Retinal pigment epithelial cell (primary cell): ENCODE results near the gene ACOT7.
A peak's percentile ranks its signal among the peaks of the same experiment; 100 is the strongest.
"Not testable (repeated sequence)": the region's sequence is repeated elsewhere in the genome, so short reads cannot be mapped to it uniquely, and the experiment has no call there.

Source experiments
- DNase-seq: peaks from one replicate; pipeline ENCODE4 v3.0.0-alpha.2; 2010; ENCODE audit warnings: low read depth
- H3K4me3 ChIP-seq: 2 replicates; pipeline ENCODE4 v1.5.1; 2011; ENCODE audit warnings: mild to moderate bottlenecking, low read length, control low read depth, moderate library complexity
- TF ChIP-seq, protein P1 (sequence below): conservative IDR thresholded peaks from 2 replicates; pipeline ENCODE4 v1.5.1; 2011; ENCODE audit warnings: low read depth, low read length, control low read depth, inconsistent platforms

The ACOT7 gene

DNA sequence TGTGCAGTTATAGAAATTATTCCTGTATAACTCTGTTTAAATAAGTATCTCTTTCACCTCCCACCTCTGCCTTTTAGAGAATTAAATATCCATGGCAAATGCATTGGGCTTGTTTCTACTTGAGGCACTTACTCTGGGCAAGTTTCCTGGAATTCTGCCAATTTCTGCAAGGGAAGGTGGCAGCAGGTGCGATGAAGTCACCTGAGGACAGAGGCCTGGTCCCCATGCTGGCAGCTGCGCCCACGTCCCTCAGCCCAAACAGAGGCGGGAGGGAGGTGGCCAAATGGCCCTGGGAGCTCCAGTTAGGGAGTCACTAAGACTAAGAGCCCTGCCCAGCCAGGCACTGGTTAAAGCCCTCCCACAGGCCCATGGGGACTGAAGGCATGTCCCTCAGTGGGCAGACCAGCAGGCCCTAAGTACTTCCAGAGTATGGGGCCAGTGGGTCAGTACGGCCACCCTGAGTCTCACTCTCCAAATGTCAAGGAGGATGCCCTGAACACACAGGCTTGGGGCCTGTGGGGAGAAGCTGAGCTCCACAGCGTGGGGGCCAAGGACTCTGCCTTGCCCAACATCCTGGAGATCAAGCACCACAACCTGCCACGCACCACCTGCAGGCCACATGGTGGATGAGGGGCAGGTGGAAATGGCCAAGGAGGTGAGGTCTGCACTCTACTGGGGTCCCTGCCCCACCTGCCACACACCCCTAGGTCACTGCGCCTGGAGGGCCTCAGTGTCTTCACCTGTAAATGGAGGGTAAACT, 19.4 kb downstream of the ACOT7 start:
- no peak for DNase-seq
- no peak overlapping the region for H3K4me3 ChIP-seq
- TF ChIP-seq, protein P1, sequence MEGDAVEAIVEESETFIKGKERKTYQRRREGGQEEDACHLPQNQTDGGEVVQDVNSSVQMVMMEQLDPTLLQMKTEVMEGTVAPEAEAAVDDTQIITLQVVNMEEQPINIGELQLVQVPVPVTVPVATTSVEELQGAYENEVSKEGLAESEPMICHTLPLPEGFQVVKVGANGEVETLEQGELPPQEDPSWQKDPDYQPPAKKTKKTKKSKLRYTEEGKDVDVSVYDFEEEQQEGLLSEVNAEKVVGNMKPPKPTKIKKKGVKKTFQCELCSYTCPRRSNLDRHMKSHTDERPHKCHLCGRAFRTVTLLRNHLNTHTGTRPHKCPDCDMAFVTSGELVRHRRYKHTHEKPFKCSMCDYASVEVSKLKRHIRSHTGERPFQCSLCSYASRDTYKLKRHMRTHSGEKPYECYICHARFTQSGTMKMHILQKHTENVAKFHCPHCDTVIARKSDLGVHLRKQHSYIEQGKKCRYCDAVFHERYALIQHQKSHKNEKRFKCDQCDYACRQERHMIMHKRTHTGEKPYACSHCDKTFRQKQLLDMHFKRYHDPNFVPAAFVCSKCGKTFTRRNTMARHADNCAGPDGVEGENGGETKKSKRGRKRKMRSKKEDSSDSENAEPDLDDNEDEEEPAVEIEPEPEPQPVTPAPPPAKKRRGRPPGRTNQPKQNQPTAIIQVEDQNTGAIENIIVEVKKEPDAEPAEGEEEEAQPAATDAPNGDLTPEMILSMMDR = no peak

DNA sequence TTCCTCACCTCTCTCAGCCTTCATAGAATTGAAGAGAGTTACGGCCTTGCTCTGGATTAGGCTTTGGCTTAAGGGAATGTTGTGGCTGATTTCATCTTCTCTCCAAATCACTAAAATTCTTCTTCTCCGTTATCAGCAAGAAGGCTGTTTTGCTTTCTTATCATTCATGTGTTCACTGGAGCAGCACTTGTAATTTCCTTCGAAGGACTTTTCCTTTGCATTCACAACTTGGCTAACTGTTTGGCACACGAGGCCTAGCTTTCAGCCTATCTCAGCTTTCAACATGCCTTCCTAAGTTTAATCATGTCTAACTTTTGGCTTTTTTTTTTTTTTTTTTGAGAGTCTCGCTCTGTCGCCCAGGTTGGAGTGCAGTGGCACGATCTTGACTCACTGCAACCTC, 21.3 kb downstream of the ACOT7 start:
- H3K4me3 ChIP-seq, DNase-seq: not testable (repeated sequence)

DNA sequence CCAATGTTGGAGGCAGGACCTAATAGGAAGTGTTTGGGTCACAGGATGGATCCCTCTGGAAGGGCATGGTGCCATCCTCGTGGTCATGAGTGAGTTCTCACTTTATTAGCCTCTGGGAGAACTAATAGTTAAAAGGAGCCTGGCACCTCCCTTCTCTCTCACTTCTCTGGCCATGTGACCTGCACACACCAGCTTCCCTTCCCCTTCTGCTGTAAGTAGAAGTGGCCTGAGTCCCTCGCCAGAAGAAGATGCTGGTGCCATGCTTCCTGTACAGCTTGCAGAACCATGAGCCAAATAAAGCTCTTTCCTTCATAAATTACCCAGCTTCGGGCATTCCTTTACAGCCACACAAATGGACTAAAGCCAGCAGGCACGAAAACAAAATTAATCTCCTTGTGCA, 23.6 kb downstream of the ACOT7 start:
- TF ChIP-seq, protein P1 = no peak
- no peak for DNase-seq
- H3K4me3 ChIP-seq = no peak overlapping the region

DNA sequence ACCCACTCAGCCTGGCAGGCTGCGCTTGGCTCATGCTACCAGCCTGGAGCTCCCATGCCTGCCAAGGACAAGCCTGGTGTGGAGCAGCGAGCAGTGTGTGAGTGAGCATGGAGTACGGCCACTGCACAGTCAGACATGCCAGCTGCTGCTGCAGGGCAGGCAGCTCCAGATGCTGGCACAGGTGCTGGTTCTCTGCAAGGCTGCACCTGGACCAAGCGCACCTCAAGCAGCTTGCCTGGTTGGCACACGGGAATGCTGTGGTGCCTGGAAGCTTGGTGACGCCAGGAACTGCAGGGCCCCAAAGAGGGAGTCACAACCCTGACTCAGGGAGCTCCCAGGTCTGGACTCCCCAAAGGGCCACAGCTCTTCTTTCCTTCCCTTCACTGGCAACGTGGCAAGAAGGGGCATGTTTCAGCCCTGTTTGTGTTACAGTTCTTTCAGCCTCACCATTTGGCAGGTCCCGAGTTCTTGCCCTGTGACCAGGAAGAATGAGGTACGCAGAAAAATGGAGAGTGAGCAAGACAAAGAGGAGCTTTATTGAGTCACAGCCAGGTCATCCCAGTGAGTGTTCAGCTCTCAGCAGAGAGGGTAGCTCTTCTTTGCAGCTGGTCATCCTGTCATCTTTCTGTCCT, 26.1 kb downstream of the ACOT7 start:
- no peak overlapping the region for H3K4me3 ChIP-seq
- TF ChIP-seq, protein P1 = no peak
- DNase-seq = no peak

DNA sequence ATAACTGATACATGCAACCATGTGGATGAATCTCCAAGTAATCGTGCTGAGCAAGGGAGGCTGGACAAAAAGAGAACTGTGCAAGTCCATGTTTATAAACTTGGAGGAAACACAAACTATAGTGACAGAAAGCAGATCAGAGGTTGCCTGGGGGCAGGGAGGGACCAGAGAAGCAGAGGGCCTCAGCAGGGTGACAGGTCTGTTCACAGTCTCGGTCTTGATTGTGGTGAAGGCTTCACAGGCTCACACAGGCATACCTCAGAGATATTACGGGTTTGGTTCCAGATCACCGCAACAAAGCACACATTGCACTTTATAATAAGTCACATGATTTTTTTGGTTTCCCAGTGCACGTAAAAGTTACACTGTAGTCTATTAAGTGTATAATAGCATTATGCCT, 28.5 kb downstream of the ACOT7 start:
- no peak overlapping the region for H3K4me3 ChIP-seq
- TF ChIP-seq, protein P1 = no peak
- no peak for DNase-seq

DNA sequence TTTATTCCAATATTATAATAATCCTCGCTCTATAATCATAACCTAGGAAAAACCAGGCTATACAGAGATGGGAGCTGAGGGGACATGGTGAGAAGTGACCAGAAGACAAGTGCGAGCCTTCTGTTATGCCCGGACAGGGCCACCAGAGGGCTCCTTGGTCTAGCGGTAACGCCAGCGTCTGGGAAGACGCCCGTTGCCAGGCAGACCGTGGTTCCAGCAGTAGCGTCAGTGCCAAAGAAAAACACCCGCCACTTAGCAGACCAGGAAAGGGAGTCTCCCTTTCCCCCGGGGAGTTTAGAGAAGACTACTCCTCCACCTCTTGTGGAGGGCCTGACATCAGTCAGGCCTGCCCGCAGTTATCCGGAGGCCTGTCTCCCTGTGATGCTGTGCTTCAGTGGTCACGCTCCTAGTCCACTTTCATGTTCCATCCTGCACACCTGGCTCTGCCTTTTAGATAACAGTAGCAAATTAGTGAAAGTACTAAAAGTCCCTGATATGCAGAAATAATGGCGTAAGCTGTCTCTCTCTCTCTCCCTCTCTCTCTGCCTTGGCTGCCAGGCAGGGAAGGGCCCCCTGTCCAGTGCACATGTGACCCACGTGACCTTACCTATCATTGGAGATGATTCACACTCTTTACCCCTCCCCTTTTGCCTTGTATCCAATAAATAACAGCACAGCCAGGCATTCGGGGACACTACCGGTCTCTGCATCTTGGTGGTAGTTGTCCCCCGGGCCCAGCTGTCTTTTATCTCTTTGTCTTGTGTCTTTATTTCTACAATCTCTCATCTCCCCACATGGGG, 30.3 kb downstream of the ACOT7 start:
- TF ChIP-seq, protein P1 = peak; percentile 52
- H3K4me3 ChIP-seq, DNase-seq: not testable (repeated sequence)

DNA sequence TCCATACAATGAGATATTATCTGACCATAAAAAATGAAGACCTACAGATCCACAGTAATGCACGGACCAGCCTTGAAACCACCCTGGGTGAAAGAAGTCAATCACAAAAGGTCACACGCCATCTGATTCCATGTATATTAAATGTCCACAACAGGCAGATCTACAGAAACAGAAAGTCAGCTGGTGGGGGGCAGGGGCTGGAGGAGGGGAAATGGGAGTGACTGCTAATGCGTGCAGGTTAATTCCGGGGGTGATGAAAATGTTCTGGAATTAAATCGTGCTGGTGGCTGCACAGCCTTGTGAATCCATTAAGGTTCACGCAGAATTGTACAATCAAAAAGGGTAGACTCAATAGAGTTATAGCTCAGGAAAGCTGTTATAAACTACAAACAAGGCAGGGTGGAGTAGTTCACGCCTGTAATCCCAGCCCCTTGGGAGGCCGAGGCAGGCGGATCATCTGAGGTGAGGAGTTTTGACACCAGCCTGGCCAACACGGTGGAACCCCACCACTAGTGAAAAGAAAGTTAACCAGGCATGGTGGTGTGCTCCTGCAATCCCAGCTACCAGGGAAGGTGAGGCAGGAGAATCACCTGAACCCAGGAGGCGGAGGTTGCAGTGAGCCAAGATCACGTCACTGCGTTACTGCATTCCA, 32.3 kb downstream of the ACOT7 start:
- no peak overlapping the region for H3K4me3 ChIP-seq
- TF ChIP-seq, protein P1 = no peak
- DNase-seq = no peak
